Measurements from ENCODE around the gene ALDH3B1.
"Not testable (repeated sequence)": the region's sequence is repeated elsewhere in the genome, so short reads cannot be mapped to it uniquely, and the experiment has no call there.

The ALDH3B1 gene

GRCh38 chr11:68010090-68011041, at the start of gene ALDH3B1:
Gene ALDH3B1 (plus strand): TSS chr11:68010327. CDS start chr11:68015298, 4,971 bp downstream.
- DNase-seq = no peak

GRCh38 chr11:67963217-67963616, 46.9 kb upstream of the ALDH3B1 start:
- not testable (repeated sequence) for DNase-seq

- not testable (repeated sequence) for DNase-seq
These were observed 46.2 kb upstream of the ALDH3B1 start for GRCh38 chr11:67963879-67964278.

GRCh38 chr11:67964746-67965145, 45.4 kb upstream of the ALDH3B1 start:
- DNase-seq = not testable (repeated sequence)

GRCh38 chr11:67965830-67966348, 44.2 kb upstream of the ALDH3B1 start:
- DNase-seq = not testable (repeated sequence)

- not testable (repeated sequence) for DNase-seq
These were observed 35.4 kb upstream of the ALDH3B1 start for GRCh38 chr11:67974746-67975145.

- not testable (repeated sequence) for DNase-seq
These were observed 31.2 kb upstream of the ALDH3B1 start for GRCh38 chr11:67978766-67979418.

GRCh38 chr11:67981226-67981625, 28.9 kb upstream of the ALDH3B1 start:
- not testable (repeated sequence) for DNase-seq

GRCh38 chr11:67982255-67982857, 27.8 kb upstream of the ALDH3B1 start:
- not testable (repeated sequence) for DNase-seq

GRCh38 chr11:67983951-67984350, 26.2 kb upstream of the ALDH3B1 start:
- DNase-seq = no peak

- not testable (repeated sequence) for DNase-seq
These were observed 24.8 kb upstream of the ALDH3B1 start for GRCh38 chr11:67985302-67985701.

- not testable (repeated sequence) for DNase-seq
These were observed 19.4 kb upstream of the ALDH3B1 start for GRCh38 chr11:67990546-67991346.

- not testable (repeated sequence) for DNase-seq
These were observed 18.6 kb upstream of the ALDH3B1 start for GRCh38 chr11:67991347-67992121.

- DNase-seq = not testable (repeated sequence)
These were observed 16.3 kb upstream of the ALDH3B1 start for GRCh38 chr11:67993821-67994220.

GRCh38 chr11:67994387-67994786, 15.7 kb upstream of the ALDH3B1 start:
- DNase-seq = not testable (repeated sequence)

GRCh38 chr11:67995129-67995528, 15.0 kb upstream of the ALDH3B1 start:
- not testable (repeated sequence) for DNase-seq

- not testable (repeated sequence) for DNase-seq
These were observed 14.5 kb upstream of the ALDH3B1 start for GRCh38 chr11:67995579-67995978.

GRCh38 chr11:67996051-67996450, 14.1 kb upstream of the ALDH3B1 start:
- DNase-seq = no peak

- DNase-seq = no peak
These were observed 13.3 kb upstream of the ALDH3B1 start for GRCh38 chr11:67996622-67997474.

- no peak for DNase-seq
These were observed 12.6 kb upstream of the ALDH3B1 start for GRCh38 chr11:67997475-67997921.
